GM20431 (cell line): ENCODE results near the gene PPP2R1A.
"Not testable (repeated sequence)": the region's sequence is repeated elsewhere in the genome, so short reads cannot be mapped to it uniquely, and the experiment has no call there.

Experiments
- in situ Hi-C: fragments of 300-500 bp; cut with MseI, MboI; formaldehyde crosslinking; loops from one replicate; pipeline ENCODE4 v1.15.0; 2020; ENCODE audit warnings: low sequenced_read_pairs; ENCODE audit not compliant: unreplicated experiment

Gene PPP2R1A

DNA sequence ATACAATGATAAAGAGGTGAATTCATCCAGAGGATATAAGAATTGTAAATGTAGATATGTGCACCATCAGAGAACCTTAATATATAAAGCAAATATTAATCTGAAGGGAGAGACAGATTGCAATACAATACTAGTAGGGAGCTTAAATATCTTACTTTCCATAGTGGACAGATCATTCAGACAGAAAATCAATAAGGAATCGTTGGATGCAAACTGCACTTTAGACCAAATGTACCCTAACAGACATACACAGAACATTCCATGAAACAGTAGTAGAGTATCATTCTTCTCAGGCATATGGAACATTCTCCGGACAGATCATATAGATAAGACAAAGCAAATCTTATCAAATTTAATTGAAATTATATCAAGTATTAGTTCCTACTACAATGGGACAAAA, 44.6 kb downstream of the PPP2R1A start:
- in situ Hi-C loops, result no loop called here

DNA sequence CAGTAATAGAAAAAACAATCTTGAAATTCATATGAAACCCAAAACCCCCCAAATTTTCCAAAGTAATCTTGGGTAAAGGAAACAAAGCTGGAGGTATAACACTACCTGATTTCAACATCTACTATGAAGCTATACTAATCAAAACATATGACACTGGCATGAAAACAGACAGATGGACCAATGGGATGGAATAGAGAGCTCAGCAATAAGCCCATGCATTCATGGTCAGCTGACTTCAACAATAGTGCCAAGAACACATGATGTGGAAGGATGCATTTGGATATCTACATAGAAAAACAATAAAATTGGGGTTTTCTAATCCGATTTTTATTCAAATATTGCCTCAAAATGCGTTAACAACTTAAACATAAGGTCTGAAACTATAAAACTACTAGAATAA, 47.3 kb downstream of the PPP2R1A start:
- in situ Hi-C loops, result no loop called here

DNA sequence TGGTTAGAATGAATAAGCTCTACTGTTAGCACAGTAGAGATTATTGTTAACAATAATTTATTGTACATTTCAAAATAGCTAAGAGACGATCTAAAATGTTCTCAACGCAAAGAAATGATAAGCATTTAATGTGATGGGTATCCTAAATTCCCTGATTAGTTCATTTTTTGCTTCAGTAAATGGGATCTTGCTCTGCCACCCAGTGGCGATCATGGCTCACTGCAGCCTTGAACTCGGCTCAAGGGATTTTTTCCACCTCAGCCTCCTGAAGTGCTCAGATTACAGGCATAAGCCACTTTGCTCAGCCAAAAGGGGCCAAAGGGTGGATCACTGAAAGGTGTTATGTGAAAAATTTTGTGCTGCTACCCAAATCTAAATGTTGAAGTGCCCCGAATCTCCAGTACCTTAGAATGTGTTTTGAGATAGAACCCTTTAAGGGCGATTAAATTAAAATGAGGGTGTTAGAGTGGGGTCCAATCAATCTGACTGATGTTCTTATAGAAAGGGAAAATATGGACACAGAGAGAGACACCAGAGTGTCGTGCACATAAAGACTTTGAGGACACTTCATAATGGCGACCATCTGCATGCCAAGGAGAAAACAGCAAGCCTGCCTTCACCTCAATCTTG, 48.0 kb downstream of the PPP2R1A start:
- in situ Hi-C loops, result no loop called here

DNA sequence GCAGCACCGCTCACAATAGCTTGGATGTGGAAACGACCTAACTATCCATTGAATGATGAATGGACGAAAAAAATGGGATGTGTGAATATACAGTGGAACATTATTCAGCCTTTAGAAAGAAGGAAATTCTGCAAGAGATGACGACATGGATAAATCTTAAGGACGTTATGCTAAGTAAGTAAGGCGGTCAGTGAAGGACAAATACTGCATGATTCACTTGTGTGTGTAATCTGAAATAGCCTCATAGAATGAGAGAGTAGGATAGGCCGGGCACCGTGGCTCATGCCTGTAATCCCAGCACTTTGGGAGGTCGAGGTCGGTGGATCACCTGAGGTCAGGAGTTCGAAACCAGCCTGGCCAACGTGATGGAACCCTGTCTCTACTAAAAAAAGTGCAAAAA, 54.2 kb downstream of the PPP2R1A start:
- in situ Hi-C loops, result no loop called here

DNA sequence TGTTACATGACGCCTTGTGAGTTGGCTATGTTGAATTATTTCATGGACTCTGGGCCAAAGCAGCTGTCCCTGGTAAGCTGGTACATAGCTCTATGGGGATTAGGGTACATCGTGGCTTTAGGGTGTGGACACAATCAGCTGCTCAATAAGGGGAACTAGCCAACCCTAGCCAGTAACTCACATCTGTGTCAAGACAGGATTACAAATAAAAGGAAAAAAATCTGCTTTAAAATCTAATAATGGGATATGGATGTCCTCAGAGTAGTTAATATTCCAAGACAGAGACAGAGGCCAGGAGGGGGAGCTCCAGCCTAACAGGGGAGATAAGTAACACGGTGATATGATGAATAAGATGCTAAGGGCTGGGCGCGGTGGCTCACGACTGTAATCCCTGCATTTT, 58.4 kb downstream of the PPP2R1A start:
- in situ Hi-C loops, result no loop called here

DNA sequence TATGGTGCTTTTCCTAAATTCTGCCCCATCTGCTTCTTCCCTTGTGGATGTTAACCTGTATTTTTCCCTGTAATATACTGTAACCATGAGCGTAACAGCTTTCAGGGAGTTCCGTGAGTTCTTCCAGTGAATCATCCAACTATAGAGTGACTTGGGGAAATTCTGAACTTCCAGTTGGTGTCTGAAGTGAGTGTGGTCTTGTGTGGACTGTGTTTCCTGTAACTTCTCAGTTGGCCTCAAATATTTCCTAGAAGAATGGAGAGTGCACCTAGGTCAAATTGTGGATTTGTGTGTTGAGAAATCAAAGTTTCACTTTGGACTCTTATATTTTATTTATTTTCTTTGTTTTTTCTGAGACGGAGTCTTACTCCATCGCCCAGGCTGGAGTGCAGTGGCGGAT, 68.6 kb downstream of the PPP2R1A start:
- in situ Hi-C loops, result no loop called here

DNA sequence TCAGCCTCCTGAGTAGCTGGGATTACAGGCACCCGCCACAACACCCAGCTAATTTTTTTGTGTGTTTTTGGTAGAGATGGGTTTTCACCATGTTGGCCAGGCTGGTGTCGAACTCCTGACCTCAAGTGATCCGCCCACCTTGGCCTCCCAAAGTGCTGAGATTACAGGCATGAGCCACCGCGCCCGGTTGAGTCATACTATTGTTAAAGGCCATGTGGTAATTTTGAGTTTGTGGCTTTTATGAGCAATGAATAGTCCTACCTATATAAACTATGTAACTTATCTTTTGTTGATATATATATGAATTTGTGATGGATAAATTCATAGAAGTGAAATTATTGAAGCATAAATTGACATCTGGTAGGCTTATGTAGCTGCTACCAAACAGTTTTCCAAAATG, 75.7 kb downstream of the PPP2R1A start:
- in situ Hi-C loops, result not testable (repeated sequence)

DNA sequence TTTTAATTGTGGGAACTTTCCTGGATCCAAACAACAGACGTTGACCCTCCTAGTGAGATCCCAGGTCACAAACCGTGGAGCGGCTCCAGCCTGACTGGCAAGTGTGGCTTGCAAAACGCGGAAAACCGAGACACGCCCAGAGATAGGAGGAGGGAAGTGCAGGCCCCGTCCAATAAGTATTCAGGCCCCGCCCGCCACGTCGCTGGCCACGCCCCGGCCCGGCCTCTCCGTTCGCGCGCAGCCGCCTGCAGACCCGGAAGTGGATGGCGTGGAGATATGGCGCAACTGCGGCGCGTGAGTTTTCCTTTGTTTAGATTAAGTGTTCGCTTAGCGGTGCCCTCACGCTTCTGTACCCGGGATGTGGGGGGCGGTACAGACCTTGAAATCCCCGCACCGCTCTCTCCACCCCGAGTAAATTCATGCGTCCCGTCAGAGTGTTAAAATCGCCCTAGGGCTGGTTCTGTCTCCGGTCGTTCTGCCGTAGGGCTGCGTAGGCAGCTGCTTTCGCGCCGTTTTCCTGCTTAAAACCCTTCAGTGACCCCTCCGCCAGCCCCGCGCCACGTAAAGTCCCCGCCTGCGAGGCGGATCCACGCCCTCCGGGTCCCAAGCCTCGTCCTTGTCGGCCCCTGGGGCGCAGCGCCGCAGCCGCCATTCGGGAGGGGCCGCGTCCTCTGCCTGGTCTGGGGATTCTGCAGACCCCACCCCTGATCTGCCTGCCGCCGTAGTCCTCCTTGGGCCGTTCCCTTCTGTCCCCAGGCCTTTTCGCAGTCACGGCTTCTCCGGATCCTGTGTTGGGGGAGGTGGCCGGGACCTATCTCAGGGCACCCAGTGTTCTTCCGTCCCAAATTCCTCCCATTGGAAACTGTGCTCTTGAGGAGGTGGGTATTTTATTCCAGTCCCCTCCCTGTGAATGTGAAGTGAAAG, 79.7 kb downstream of the PPP2R1A start, which contains the start of gene ZNF766:
ZNF766 (plus strand) TSS at position 250 of the 924 bp plus-strand sequence; CDS start at position 277, 27 bp downstream.
- in situ Hi-C loops, result no loop called here

DNA sequence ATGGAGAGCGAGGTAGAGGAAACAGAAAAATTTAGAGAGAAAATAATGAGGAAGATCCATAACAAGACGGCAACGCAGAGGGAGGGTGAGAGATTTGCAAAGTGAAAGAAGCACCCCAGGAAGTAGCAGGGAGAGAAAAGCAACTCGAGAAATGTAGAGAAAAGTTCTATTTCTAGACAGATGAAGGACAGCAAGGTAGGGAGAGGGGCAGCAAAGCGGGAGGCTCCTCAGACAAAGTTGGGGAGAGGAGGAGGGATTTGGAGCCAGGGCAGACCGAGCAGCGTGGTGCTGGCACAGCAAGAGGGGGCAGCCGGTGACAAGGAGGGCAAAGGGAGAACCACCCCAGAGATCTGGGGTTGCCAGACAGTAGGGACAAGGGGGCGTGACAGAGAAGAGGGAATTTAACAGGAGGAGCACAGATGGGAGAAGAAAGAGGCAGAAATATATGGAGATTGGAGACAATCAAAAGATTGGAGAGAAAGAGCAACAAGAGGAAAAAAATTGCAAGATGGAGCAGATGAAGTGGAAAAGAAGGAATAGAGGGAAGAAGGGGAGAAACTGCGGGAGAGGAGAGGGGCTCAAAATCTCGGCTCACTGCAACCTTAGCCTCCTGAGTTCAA, 80.5 kb downstream of the PPP2R1A start:
- in situ Hi-C loops, result no loop called here

DNA sequence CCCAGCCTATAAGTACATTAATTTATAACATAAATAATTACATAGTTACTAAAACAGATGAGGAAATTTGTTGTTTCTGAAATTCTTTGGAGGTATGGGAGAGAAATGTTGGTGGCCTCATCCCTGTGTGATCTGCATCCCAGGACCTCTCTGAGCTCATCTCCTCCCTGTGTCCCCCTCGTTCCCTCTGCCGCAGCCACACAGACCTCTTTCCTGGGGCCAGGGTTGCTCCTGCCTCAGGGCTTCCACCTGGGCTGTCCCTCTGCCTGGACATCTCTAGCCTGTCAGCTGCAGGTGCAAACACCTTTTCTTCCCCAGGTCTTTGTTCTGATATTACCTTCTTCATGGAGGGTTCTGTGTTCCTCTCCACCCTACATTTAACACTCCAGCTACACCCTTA, 83.4 kb downstream of the PPP2R1A start:
- in situ Hi-C loops, result no loop called here

DNA sequence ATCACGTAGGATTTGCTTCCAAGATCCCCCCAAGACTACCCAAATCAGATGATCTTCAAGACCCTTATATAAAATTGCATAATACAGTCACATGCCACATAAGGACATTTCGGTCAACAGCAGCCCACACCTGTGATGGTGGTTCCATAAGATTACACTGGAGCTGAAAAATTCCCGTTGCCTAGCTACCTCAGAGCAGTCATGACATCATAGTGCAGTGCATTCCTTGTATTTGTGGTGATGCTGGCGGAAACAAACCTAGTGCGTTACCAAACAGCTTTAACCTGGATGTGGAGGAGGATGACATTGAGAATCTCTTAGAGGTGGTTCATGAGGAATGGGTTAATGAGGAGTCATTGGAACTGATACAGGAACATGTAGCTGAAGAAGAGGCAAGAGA, 84.3 kb downstream of the PPP2R1A start:
- in situ Hi-C loops, result no loop called here

DNA sequence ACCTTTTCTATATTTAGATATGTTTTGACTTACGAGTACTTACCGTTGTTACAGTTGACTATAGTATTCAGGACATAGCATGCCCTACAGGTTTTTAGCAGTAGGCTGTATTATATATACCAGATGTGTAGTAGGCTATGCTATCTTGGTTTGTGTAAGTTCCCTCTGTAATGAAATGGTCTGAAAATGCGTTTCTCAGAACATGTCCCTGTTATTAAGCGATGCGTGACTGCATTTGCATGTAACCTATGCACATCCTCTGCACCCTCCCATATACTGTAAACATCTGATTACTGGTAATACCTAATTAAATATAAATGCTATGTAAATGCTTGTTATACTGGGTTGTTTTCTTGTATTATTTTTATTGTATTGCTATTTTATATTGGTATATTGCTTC, 86.1 kb downstream of the PPP2R1A start:
- in situ Hi-C loops, result no loop called here

DNA sequence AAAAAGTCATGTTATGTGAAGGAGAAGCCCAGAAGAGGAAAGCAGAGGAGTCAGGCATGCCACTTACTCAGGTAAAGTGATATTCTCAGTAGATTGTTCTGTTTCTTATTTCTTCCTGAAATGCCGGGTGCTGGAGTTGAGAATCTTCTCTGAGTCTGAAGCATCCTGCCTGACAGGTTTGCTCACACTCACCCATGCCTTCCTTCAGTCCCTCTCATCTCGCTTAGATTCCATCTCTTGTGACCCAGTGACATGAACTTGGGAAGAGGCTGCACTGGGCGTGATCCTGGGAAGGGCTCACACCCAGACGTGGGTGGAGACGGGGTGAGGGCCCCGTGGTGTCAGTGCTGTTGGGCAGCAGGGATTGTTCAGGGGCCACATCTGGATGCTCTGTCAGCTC, 87.6 kb downstream of the PPP2R1A start:
- in situ Hi-C loops, result no loop called here
